HepG2 (cell line): Measurements from ENCODE around the gene CARHSP1. TPM values are rescaled to one million over a fixed set of nuclear protein-coding genes. Genes with fewer than 3 reads are reported as not detected.
A peak's percentile ranks its signal among the peaks of the same experiment; 100 is the strongest.

Source experiments
- ARHGAP35 ChIP-seq: sonication (generic); formaldehyde crosslinking; IDR thresholded peaks from 2 replicates; pipeline ENCODE4 v1.9.0; 2022; ENCODE audit warnings: mild to moderate bottlenecking, inconsistent platforms, moderate library complexity, missing genetic modification reagents, borderline replicate concordance
- ARID2 ChIP-seq: sonication (generic); formaldehyde crosslinking; IDR thresholded peaks from 2 replicates; pipeline ENCODE4 v1.8.1; 2022; ENCODE audit warnings: mild to moderate bottlenecking, missing genetic modification reagents, borderline replicate concordance
- CBX1 ChIP-seq: IDR thresholded peaks from one replicate; pipeline ENCODE4 v1.6.1; 2016; ENCODE audit warnings: antibody characterized with exemption, low read depth
- CCDC6 ChIP-seq: sonication (generic); formaldehyde crosslinking; IDR thresholded peaks from 2 replicates; pipeline ENCODE4 v1.8.1; 2022; ENCODE audit warnings: mild to moderate bottlenecking, missing genetic modification reagents, moderate library complexity
- CENPT ChIP-seq: sonication (generic); formaldehyde crosslinking; IDR thresholded peaks from 2 replicates; pipeline ENCODE4 v1.8.0; 2022; ENCODE audit warnings: low read depth, mild to moderate bottlenecking, moderate library complexity, missing genetic modification reagents
- IKZF1 ChIP-seq: fragments of 450-650 bp; IDR thresholded peaks from 2 replicates; pipeline ENCODE4 v1.7.1; 2016
- KDM1A ChIP-seq: IDR thresholded peaks from 2 replicates; pipeline ENCODE4 v1.6.1; 2016; ENCODE audit warnings: missing compliant biosample characterization
- KLF15 ChIP-seq: sonication (generic); formaldehyde crosslinking; IDR thresholded peaks from 2 replicates; pipeline ENCODE4 v1.8.1; 2023; ENCODE audit warnings: borderline replicate concordance, mild to moderate bottlenecking, inconsistent platforms, missing genetic modification reagents, mixed read lengths
- MIER2 ChIP-seq: IDR thresholded peaks from 2 replicates; pipeline ENCODE4 v1.6.1; 2016; ENCODE audit warnings: missing biosample characterization, missing genetic modification reagents
- PHB2 ChIP-seq: fragments of 450-650 bp; IDR thresholded peaks from 2 replicates; pipeline ENCODE4 v1.6.1; 2018; ENCODE audit not compliant: partially characterized antibody
- POLR2AphosphoS5 ChIP-seq: IDR thresholded peaks from 2 replicates; pipeline ENCODE4 v1.6.1; 2012; ENCODE audit warnings: low read depth, low read length
- SIX1 ChIP-seq: sonication (generic); formaldehyde crosslinking; IDR thresholded peaks from 2 replicates; pipeline ENCODE4 v1.4.0; 2020; ENCODE audit warnings: missing genetic modification reagents, borderline replicate concordance
- SMYD3 ChIP-seq: sonication (generic); formaldehyde crosslinking; IDR thresholded peaks from 2 replicates; pipeline ENCODE4 v1.8.1; 2023; ENCODE audit warnings: mild to moderate bottlenecking, missing genetic modification reagents
- STAT5B ChIP-seq: sonication (generic); formaldehyde crosslinking; IDR thresholded peaks from 2 replicates; pipeline ENCODE4 v1.4.0; 2020; ENCODE audit warnings: missing genetic modification reagents
- TGIF2 ChIP-seq: IDR thresholded peaks from 2 replicates; pipeline ENCODE4 v1.6.1; 2016; ENCODE audit warnings: control low read depth, missing compliant biosample characterization
- TOE1 ChIP-seq: sonication (generic); formaldehyde crosslinking; IDR thresholded peaks from 2 replicates; pipeline ENCODE4 v1.4.0; 2020; ENCODE audit warnings: mild to moderate bottlenecking, missing genetic modification reagents
- XRCC5 ChIP-seq: fragments of 200-400 bp; formaldehyde crosslinking; optimal IDR thresholded peaks from 2 replicates; pipeline ENCODE3; 2017; ENCODE audit warnings: mild to moderate bottlenecking, low read length
- YEATS2 ChIP-seq: sonication (generic); formaldehyde crosslinking; IDR thresholded peaks from 2 replicates; pipeline ENCODE4 v1.4.0; 2020; ENCODE audit warnings: missing genetic modification reagents, borderline replicate concordance
- ZNF232 ChIP-seq: sonication (generic); formaldehyde crosslinking; IDR thresholded peaks from 2 replicates; pipeline ENCODE4 v1.4.0; 2020; ENCODE audit warnings: missing genetic modification reagents, borderline replicate concordance
- ZNF335 ChIP-seq: sonication (generic); formaldehyde crosslinking; IDR thresholded peaks from 2 replicates; pipeline ENCODE4 v1.4.0; 2020; ENCODE audit warnings: missing genetic modification reagents
- ZNF552 ChIP-seq: sonication (generic); formaldehyde crosslinking; IDR thresholded peaks from 2 replicates; pipeline ENCODE4 v1.9.0; 2022; ENCODE audit warnings: missing genetic modification reagents, mild to moderate bottlenecking, borderline replicate concordance
- ZNF577 ChIP-seq: sonication (generic); formaldehyde crosslinking; IDR thresholded peaks from 2 replicates; pipeline ENCODE4 v1.4.0; 2020; ENCODE audit warnings: mild to moderate bottlenecking, low read depth, missing genetic modification reagents, borderline replicate concordance
- ZNF670 ChIP-seq: sonication (generic); formaldehyde crosslinking; IDR thresholded peaks from 2 replicates; pipeline ENCODE4 v1.8.0; 2022; ENCODE audit warnings: mild to moderate bottlenecking, missing genetic modification reagents, borderline replicate concordance
- ZNF746 ChIP-seq: sonication (generic); formaldehyde crosslinking; IDR thresholded peaks from 2 replicates; pipeline ENCODE4 v1.8.0; 2022; ENCODE audit warnings: mild to moderate bottlenecking, missing genetic modification reagents
- ZSCAN21 ChIP-seq: sonication (generic); formaldehyde crosslinking; IDR thresholded peaks from 2 replicates; pipeline ENCODE4 v1.8.0; 2022; ENCODE audit warnings: mild to moderate bottlenecking, missing genetic modification reagents, moderate library complexity, borderline replicate concordance
- ZSCAN9 ChIP-seq: IDR thresholded peaks from 2 replicates; pipeline ENCODE4 v1.6.1; 2016; ENCODE audit warnings: borderline replicate concordance
- polyA plus RNA-seq, 8 experiments: library from polyadenylated mRNA; depleted of rRNA in 3 of 8; stranded (reverse) in 7 of 8; unstranded in 1 of 8; fragments of >200 nt; fragmentation: Illumina TruSeq in 4 of 8; extraction: Trizol in 4 of 8; gene quantifications; 2 replicates each; pipeline versions ENCODE4 v1.2.1 to v1.2.3, GENCODE V29; 2011 to 2016; ENCODE audit warnings: low read depth in 4 of 8, missing spikeins in 1 of 8, mixed read lengths in 1 of 8; ENCODE audit not compliant: insufficient read depth in 1 of 8
- total RNA-seq, 5 experiments: library from RNA; depleted of rRNA; stranded (reverse); fragments of >200 nt; fragmentation: Illumina TruSeq; extraction: Trizol; gene quantifications; 2 replicates each; pipeline ENCODE4 v1.2.3, GENCODE V29; 2016; ENCODE audit warnings: low read depth in 1 of 5
- TF ChIP-seq, protein P1 (sequence below): sonication (generic); formaldehyde crosslinking; IDR thresholded peaks from 2 replicates; pipeline ENCODE4 v1.8.0; 2022; ENCODE audit warnings: mild to moderate bottlenecking, missing genetic modification reagents, borderline replicate concordance
- TF ChIP-seq, protein P2 (sequence below): sonication (generic); formaldehyde crosslinking; IDR thresholded peaks from 2 replicates; pipeline ENCODE4 v1.4.0; 2020; ENCODE audit warnings: missing genetic modification reagents
- TF ChIP-seq, protein P3 (sequence below): sonication (generic); formaldehyde crosslinking; IDR thresholded peaks from 2 replicates; pipeline ENCODE4 v1.8.0; 2022; ENCODE audit warnings: missing genetic modification reagents, low read depth, mild to moderate bottlenecking, borderline replicate concordance

Gene CARHSP1
- total and polyA plus RNA-seq, 2 of the 13 experiments (the other 11 are each of a cell fraction or from before 2014, with no cell fraction given) = 173 to 345 TPM

DNA sequence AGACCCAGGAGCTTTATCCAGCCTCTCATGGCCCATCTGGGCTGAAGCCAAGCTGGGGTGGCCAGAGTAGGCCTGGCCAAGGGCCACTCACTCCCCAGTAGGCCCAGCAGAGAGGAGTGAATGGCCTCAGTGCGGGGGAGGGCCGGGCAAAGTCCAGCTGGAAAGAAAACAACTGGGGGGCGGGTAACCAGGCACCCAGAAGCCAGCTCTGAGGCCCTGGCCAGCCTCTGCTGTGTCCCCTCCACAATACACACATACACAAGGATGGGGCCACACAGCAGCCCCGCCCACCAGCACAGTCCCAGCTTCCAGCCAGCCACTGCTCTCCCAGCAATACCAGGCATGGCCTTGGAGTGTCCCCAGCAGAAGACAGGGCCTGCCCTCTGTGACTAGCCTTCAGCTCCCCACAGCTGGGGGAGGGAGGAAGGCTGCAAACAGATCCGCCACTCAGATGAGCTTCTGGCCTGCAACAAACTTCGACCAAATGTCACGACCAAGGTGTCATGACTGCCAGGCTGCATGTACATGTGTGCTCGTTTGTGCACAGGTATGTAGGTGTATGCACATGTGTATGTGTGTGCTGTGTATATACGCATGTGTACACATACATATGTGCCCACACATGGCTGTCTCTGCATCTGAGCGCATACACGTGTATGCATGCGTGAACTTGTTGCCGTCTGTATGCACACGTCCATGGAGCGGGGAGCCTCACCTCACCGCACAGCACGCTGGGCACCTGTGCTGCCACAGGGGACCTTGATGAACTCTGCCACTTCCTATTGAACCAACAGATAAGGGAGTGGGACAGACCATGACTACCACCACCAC, 5.0 kb downstream of the CARHSP1 start (continued):
- TF ChIP-seq ARID2 (CRISPR knock-in tag) (peak; percentile 95), ZNF552 (CRISPR knock-in tag) (no peak), KDM1A (peak; percentile 30), TGIF2 (CRISPR knock-in tag) (peak; percentile 76), SMYD3 (CRISPR knock-in tag) (peak; percentile 99), ZSCAN9 (CRISPR knock-in tag) (peak; percentile 81), ZNF670 (CRISPR knock-in tag) (peak; percentile 100), ZNF577 (no peak), STAT5B (CRISPR knock-in tag) (no peak; the same call in 1 of the 2 replicates), PHB2 (no peak), XRCC5 (peak; percentile 99), ZNF746 (peak; percentile 100), KLF15 (CRISPR knock-in tag) (peak; percentile 88; the same call in 1 of the 2 replicates), POLR2AphosphoS5 (peak; percentile 62), MIER2 (peak; percentile 72; the same call in 1 of the 2 replicates), TOE1 (CRISPR knock-in tag) (peak; percentile 85), CENPT (CRISPR knock-in tag) (peak; percentile 45; the same call in 1 of the 2 replicates), ZNF232 (peak; percentile 92), CCDC6 (CRISPR knock-in tag) (peak; percentile 99), ARHGAP35 (CRISPR knock-in tag) (peak; percentile 41; the same call in 1 of the 2 replicates), SIX1 (CRISPR knock-in tag) (peak; percentile 80; the same call in 1 of the 2 replicates), CBX1 (peak; percentile 71), ZSCAN21 (CRISPR knock-in tag) (peak; percentile 79), IKZF1 (no peak), ZNF335 (CRISPR knock-in tag) (peak; percentile 98), YEATS2 (CRISPR knock-in tag) (peak; percentile 84)
- TF ChIP-seq, protein P1, sequence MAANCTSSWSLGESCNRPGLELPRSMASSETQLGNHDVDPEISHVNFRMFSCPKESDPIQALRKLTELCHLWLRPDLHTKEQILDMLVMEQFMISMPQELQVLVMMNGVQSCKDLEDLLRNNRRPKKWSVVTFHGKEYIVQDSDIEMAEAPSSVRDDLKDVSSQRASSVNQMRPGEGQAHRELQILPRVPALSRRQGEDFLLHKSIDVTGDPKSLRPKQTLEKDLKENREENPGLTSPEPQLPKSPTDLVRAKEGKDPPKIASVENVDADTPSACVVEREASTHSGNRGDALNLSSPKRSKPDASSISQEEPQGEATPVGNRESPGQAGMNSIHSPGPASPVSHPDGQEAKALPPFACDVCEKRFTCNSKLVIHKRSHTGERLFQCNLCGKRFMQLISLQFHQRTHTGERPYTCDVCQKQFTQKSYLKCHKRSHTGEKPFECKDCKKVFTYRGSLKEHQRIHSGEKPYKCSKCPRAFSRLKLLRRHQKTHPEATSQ = peak; percentile 99; the same call in 1 of the 2 replicates
- TF ChIP-seq, protein P2, sequence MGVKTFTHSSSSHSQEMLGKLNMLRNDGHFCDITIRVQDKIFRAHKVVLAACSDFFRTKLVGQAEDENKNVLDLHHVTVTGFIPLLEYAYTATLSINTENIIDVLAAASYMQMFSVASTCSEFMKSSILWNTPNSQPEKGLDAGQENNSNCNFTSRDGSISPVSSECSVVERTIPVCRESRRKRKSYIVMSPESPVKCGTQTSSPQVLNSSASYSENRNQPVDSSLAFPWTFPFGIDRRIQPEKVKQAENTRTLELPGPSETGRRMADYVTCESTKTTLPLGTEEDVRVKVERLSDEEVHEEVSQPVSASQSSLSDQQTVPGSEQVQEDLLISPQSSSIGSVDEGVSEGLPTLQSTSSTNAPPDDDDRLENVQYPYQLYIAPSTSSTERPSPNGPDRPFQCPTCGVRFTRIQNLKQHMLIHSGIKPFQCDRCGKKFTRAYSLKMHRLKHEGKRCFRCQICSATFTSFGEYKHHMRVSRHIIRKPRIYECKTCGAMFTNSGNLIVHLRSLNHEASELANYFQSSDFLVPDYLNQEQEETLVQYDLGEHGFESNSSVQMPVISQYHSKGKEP (CRISPR knock-in tag) = peak; percentile 13; the same call in 1 of the 2 replicates
- TF ChIP-seq, protein P3, sequence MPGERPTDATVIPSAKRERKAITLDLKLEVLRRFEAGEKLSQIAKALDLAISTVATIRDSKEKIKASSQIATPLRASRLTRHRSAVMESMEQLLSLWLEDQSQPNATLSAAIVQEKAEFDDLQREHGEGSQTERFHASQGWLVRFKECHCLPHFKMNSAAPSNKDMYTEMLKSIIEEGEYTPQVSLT (CRISPR knock-in tag) = no peak; the same call in 1 of the 2 replicates
